Fibroblast of villous mesenchyme (primary cell): ENCODE results near the gene MELTF. TPM values are rescaled to one million over a fixed set of nuclear protein-coding genes. Genes with fewer than 3 reads are reported as not detected.

Experiments
- DNase-seq: peaks from one replicate; pipeline ENCODE4 v3.0.0-alpha.2; 2010; ENCODE audit warnings: low read depth
- H3K4me3 ChIP-seq: 2 replicates; pipeline ENCODE4 v1.5.1; 2011; ENCODE audit warnings: low read depth, mild to moderate bottlenecking, low read length
- total RNA-seq: library from RNA; depleted of rRNA; stranded (reverse); fragments of >200 nt; gene quantifications from 2 replicates; pipeline ENCODE4 v1.2.3, GENCODE V29; 2012
- TF ChIP-seq, protein P1 (sequence below): IDR thresholded peaks from 2 replicates; pipeline ENCODE4 v1.5.1; 2012; ENCODE audit warnings: low read depth, mild to moderate bottlenecking, low read length; ENCODE audit not compliant: insufficient read depth

The MELTF gene
- total RNA-seq, 1 donor: 4.7 TPM

DNA sequence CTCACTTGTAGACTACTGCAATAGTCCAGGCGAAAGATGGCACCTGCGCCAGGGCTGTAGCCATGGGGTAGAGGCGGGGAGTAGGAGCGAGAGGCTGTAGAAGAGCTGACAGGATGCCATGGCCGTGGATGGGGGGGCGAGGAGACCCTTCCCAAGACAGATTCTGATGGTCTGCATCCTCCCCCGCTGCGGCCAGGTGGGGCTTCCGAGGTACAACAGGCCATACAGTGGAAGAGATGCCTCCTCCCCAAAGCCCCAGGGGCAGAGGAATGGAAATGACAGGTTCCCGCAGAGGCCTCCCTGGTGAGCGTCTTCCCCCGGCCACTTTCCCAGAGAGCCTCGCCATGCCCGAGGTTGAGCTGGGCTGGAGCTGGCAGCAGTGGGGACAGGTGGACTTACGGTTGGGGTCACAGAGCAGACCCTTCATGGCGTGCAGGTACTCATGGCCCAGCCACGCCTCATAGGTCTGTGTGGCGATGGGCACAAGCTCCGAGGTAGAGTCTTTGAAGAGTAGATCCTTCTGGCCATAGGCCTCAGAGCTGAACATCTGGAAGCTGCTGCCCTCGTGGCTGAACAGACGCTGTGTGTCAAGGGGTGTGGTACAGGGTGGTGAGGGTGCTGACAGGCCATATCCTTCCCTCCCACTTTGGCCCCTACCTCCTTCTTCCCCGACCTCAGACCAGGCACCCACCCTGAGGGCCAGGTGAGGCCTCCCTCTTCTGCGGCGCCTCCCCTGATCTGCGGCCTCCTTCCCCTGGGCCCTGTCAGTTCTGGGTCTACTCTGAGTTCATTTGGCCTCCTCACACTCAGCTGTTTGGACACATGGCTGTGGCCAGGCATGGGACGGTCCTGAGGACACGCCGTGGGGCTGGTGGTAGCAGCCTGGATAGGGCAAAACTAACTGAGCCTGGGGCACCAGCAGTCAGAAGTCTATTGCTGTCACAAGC is 13.6 kb downstream of the MELTF start:
- no peak for DNase-seq
- no peak overlapping the region for H3K4me3 ChIP-seq
- TF ChIP-seq, protein P1, sequence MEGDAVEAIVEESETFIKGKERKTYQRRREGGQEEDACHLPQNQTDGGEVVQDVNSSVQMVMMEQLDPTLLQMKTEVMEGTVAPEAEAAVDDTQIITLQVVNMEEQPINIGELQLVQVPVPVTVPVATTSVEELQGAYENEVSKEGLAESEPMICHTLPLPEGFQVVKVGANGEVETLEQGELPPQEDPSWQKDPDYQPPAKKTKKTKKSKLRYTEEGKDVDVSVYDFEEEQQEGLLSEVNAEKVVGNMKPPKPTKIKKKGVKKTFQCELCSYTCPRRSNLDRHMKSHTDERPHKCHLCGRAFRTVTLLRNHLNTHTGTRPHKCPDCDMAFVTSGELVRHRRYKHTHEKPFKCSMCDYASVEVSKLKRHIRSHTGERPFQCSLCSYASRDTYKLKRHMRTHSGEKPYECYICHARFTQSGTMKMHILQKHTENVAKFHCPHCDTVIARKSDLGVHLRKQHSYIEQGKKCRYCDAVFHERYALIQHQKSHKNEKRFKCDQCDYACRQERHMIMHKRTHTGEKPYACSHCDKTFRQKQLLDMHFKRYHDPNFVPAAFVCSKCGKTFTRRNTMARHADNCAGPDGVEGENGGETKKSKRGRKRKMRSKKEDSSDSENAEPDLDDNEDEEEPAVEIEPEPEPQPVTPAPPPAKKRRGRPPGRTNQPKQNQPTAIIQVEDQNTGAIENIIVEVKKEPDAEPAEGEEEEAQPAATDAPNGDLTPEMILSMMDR: no peak

- DNase-seq: no peak
- TF ChIP-seq, protein P1: no peak
- H3K4me3 ChIP-seq: no peak overlapping the region
Observed at GRCh38 chr3:197014942-197015575, 14.6 kb downstream of the MELTF start.

DNA sequence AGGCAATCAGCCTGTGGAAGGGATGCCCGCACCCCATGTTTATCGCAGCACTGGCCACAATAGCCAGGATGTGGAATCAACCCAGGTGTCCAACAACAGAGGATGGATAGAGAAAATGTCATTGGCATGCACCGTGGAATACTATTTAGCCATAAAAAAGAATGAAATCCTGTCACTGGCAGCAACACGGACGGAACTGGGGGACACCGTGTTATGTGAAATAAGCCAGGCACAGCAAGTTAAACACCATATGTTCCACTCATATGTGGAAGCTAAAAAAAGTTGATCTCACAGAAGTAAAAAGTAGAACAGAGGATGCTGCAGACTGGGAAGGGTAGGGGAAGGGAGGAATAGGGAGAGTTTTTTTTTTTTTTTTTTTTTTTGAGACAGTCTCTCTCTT is 15.6 kb downstream of the MELTF start:
- H3K4me3 ChIP-seq: no peak overlapping the region
- no peak for DNase-seq
- TF ChIP-seq, protein P1: no peak

DNA sequence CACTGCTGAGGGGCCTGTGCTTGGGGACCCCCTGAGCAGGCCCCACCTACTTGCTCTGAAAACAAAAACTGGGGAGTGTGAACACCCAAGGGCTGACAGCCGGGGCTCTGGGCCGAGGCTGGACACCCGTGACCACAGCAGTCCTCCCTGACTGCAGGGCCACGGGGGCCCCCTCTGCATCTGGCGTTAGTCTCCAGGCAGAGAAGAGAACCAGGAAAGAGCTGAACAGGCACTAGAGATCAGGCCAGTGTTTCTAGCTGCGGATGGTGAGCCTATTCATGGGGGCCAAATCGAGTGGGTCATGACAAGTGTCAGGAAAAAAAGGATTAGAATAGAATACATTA is 17.1 kb downstream of the MELTF start:
- H3K4me3 ChIP-seq: no peak overlapping the region
- TF ChIP-seq, protein P1: no peak
- DNase-seq: no peak

GRCh38 chr3:197011780-197012539 is 17.7 kb downstream of the MELTF start:
- TF ChIP-seq, protein P1: no peak
- no peak overlapping the region for H3K4me3 ChIP-seq
- no peak for DNase-seq

- DNase-seq: no peak
- no peak overlapping the region for H3K4me3 ChIP-seq
- TF ChIP-seq, protein P1: no peak
Observed at GRCh38 chr3:197010556-197011351, 18.9 kb downstream of the MELTF start.
